Esophagus muscularis mucosa (tissue), 4 donors: ENCODE data around the gene RPL13. TPM values are rescaled to one million over a fixed set of nuclear protein-coding genes. Genes with fewer than 3 reads are reported as not detected.

ENCODE experiments used
- DNase-seq: peaks from one replicate; pipeline ENCODE4 v3.0.0-alpha.2; 2017; ENCODE audit errors: extremely low spot score
- H3K27ac ChIP-seq, 4 donors: fragments of 200-600 bp; sonication (generic); replicated peaks in 1 of 4; 1 replicate in 3 of 4; 2 replicates in 1 of 4; pipeline ENCODE4 v1.5.1; 2016 to 2019; ENCODE audit warnings: mild to moderate bottlenecking in 1 of 4
- H3K27me3 ChIP-seq, 4 donors: fragments of 200-600 bp; sonication (generic); one replicate each; pipeline versions ENCODE4 v1.5.1 to v1.6.0; 2016 to 2019
- H3K36me3 ChIP-seq, 4 donors: fragments of 200-600 bp; sonication (generic); one replicate each; pipeline ENCODE4 v1.5.1; 2016 to 2019
- H3K4me1 ChIP-seq, 4 donors: fragments of 200-600 bp; sonication (generic); one replicate each; pipeline ENCODE4 v1.5.1; 2016 to 2019
- H3K4me3 ChIP-seq, 4 donors: fragments of 200-600 bp; sonication (generic); 1 replicate in 2 of 4; 2 replicates in 2 of 4; pipeline ENCODE4 v1.5.1; 2016 to 2019; ENCODE audit warnings: mild to moderate bottlenecking in 4 of 4, moderate library complexity in 1 of 4
- H3K9me3 ChIP-seq, 4 donors: fragments of 200-600 bp; sonication (generic); 1 replicate in 3 of 4; 2 replicates in 1 of 4; pipeline ENCODE4 v1.5.1; 2016 to 2019
- EP300 ChIP-seq: sonication (generic); formaldehyde crosslinking; IDR thresholded peaks from one replicate; pipeline ENCODE4 v1.6.1; 2017; ENCODE audit warnings: antibody characterized with exemption
- POLR2A ChIP-seq: fragments of 450-650 bp; IDR thresholded peaks from one replicate; pipeline ENCODE4 v1.6.1; 2017; ENCODE audit warnings: antibody characterized with exemption, moderate library complexity, mild to moderate bottlenecking, low read depth
- POLR2AphosphoS5 ChIP-seq, 2 donors: sonication (generic); formaldehyde crosslinking; IDR thresholded peaks; one replicate each; pipeline ENCODE4 v1.6.1; 2017; ENCODE audit warnings: antibody characterized with exemption in 2 of 2
- WGBS: methylation state at CpG from one replicate; pipeline ENCODE4 v1.1.5; 2018; 5-methylcytosine and 5-hydroxymethylcytosine counted together
- intact Hi-C: fragments of 100-400 bp; cut with DNase I; formaldehyde crosslinking; loops from one replicate; pipeline ENCODE4 v1.15.1; 2023
- total RNA-seq, 4 donors: library from RNA; depleted of rRNA; stranded (reverse); fragments of >200 nt; gene quantifications; one replicate each; pipeline versions ENCODE4 v1.1.0 to v1.2.1, GENCODE V29; 2016
- TF ChIP-seq, protein P1 (sequence below), 3 experiments: fragments of 200-600 bp in 2 of 3; fragments of 450-650 bp in 1 of 3; sonication (generic) in 2 of 3; IDR thresholded peaks; one replicate each; pipeline ENCODE4 v1.5.1; 2017 to 2019; ENCODE audit warnings: antibody characterized with exemption in 3 of 3, mild to moderate bottlenecking in 2 of 3, moderate library complexity in 1 of 3

RPL13 gene
- total RNA-seq, 4 donors from 2014 or later: 4,039 to 6,804 (median 5,312) TPM

DNA sequence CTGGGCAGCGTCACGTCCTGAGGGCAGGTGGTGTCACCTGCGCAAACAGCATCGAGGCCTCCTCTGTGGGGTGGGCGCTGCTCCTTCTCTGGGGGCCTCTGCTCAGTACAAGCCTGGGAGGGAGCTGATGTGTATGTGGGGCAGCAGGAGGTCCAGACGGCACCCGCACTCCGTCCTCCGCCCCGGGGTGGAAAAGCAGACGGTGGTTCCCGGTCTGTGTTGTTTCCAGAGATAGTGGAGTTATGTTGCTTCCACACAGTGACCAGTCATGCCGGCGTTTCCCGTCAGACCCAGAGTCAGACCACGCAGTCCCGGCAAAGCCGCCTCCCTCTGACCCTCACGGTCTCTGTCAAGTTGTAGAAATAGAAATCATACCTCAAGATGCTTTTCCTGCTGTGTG, 13.7 kb upstream of the RPL13 start:
- no peak overlapping the region for H3K27ac ChIP-seq
- peaks cover 0 to 8% (median 8%) of the 10 kb centered on the region in 4 donors for H3K4me1 ChIP-seq
- H3K9me3 ChIP-seq: no peaks in the 10 kb centered on the region
- intact Hi-C loops: no loop called here
- no peak overlapping the region for H3K4me3 ChIP-seq
- 93% methylated on average over 17 of the region's 19 CpGs for WGBS
- TF ChIP-seq, protein P1, sequence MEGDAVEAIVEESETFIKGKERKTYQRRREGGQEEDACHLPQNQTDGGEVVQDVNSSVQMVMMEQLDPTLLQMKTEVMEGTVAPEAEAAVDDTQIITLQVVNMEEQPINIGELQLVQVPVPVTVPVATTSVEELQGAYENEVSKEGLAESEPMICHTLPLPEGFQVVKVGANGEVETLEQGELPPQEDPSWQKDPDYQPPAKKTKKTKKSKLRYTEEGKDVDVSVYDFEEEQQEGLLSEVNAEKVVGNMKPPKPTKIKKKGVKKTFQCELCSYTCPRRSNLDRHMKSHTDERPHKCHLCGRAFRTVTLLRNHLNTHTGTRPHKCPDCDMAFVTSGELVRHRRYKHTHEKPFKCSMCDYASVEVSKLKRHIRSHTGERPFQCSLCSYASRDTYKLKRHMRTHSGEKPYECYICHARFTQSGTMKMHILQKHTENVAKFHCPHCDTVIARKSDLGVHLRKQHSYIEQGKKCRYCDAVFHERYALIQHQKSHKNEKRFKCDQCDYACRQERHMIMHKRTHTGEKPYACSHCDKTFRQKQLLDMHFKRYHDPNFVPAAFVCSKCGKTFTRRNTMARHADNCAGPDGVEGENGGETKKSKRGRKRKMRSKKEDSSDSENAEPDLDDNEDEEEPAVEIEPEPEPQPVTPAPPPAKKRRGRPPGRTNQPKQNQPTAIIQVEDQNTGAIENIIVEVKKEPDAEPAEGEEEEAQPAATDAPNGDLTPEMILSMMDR (IDR thresholded peaks at IDR 0.05): no peak
- no peak for TF ChIP-seq EP300
- DNase-seq: no peak
- H3K27me3 ChIP-seq: no peaks in the 10 kb centered on the region
- peaks cover 59 to 86% (median 84%) of the 10 kb centered on the region in 4 donors for H3K36me3 ChIP-seq

DNA sequence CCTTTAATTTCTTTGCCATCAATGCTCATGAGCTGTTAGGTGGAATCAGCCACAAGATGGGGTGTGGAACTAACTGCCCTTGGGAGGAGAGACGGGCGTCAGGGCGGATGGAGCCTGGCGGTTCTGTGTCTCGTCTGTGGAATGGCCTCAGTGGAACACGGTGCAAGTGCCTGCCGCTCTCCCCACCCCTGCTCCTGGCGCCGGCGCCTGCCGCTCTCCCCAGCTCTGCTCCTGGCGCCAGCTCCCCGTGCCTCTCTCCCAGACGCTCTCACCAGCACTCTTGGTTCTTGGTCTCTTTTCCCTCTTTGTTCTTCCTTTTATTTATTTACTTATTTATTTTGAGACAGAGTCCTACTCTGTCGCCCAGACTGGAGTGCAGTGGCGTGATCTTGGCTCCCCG, 13.2 kb upstream of the RPL13 start:
- 96% methylated on average over 17 of the region's 17 CpGs for WGBS
- DNase-seq: no peak
- TF ChIP-seq POLR2AphosphoS5 (IDR thresholded peaks at IDR 0.05): no peak
- TF ChIP-seq, protein P1 (IDR thresholded peaks at IDR 0.05): no peak
- no peak for TF ChIP-seq POLR2A
- TF ChIP-seq EP300: no peak
- intact Hi-C loops: no loop called here
- Histone ChIP-seq H3K27ac (no peak overlapping the region), H3K4me1 (peaks cover 0 to 3% (median 3%) of the 10 kb centered on the region in 4 donors), H3K4me3 (no peak overlapping the region), H3K9me3 (no peaks in the 10 kb centered on the region), H3K36me3 (peaks cover 59 to 88% (median 86%) of the 10 kb centered on the region in 4 donors), H3K27me3 (no peaks in the 10 kb centered on the region)

DNA sequence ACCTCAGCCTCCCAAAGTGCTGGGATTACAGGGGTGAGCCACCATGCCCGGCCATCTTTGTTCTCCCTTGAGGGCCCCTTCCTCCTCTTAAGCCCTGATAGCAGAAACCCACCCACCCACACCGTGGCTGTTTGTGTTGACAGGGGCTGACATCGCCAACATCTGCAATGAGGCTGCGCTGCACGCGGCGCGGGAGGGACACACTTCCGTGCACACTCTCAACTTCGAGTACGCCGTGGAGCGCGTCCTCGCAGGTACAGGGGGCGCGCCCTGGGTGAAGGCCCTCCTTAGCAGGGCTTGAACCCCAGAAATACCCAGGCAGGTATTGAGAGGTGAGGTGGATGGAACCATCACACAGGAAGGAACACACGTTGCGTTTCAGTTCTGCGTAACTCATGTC, 12.6 kb upstream of the RPL13 start:
- intact Hi-C loops: no loop called here
- no peaks in the 10 kb centered on the region for H3K4me1 ChIP-seq
- 98% methylated on average over 20 of the region's 20 CpGs for WGBS

DNA sequence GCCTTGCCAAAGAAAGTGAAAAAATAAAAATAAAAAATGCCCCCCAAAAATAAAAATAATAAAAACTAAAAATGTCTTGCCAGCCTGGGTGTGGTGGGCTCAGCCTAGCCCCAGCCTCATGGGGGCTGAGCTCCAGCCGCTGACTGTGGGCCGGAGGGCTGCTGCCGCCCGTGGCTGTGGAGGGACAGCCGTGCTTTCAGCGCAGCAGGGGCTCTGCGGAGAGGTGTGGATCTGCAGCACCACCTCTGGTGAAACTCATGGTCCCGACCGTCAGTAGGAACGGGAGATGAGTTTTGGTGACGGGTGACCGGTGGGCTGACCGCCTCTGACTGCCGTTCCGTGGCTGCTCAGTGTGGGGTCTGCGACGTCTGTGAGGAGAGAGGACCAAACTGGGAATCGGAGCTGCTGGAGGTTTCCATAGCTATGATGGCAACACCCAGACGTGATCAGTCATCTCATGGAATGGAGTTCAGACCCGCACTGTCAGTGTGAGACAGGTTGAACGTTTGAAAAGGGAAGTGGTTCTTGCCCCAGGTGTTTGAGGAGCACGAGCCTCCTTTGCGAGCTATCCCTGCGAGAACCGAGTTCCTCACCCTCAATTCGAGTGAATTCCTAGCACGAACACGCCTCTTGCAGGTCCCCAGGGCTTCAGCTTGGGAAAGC, 12.0 kb upstream of the RPL13 start:
- DNase-seq: no peak
- Histone ChIP-seq H3K4me3 (no peak overlapping the region), H3K27ac (no peak overlapping the region), H3K9me3 (no peaks in the 10 kb centered on the region), H3K36me3 (peaks cover 65 to 98% (median 97%) of the 10 kb centered on the region in 4 donors), H3K4me1 (no peaks in the 10 kb centered on the region), H3K27me3 (no peaks in the 10 kb centered on the region)
- TF ChIP-seq, protein P1 (IDR thresholded peaks at IDR 0.05): no peak
- TF ChIP-seq EP300 (no peak), POLR2AphosphoS5 (IDR thresholded peaks at IDR 0.05) (no peak), POLR2A (no peak)
- intact Hi-C loops: no loop called here
- 85% methylated on average over 22 of the region's 28 CpGs for WGBS

More for the DNA sequence above, 12.6 kb upstream of the RPL13 start:
- Histone ChIP-seq H3K4me3 (no peak overlapping the region), H3K9me3 (no peaks in the 10 kb centered on the region), H3K36me3 (peaks cover 59 to 94% (median 92%) of the 10 kb centered on the region in 4 donors), H3K27me3 (no peaks in the 10 kb centered on the region), H3K27ac (no peak overlapping the region)
- TF ChIP-seq POLR2AphosphoS5 (IDR thresholded peaks at IDR 0.05) (no peak), POLR2A (no peak), EP300 (no peak)
- TF ChIP-seq, protein P1 (IDR thresholded peaks at IDR 0.05): no peak
- DNase-seq: no peak
